Peyer's patch (tissue), 4 donors: Measurements from ENCODE around the gene MAGI2. TPM values are rescaled to one million over a fixed set of nuclear protein-coding genes. Genes with fewer than 3 reads are reported as not detected.
"Not testable (repeated sequence)": the region's sequence is repeated elsewhere in the genome, so short reads cannot be mapped to it uniquely, and the experiment has no call there.

Experiments used
- DNase-seq, 3 donors: peaks; one replicate each; pipeline ENCODE4 v3.0.0-alpha.2; 2017 to 2019
- H3K27ac ChIP-seq, 4 donors: fragments of 200-600 bp; sonication (generic); one replicate each; pipeline ENCODE4 v1.5.1; 2016 to 2019
- H3K27me3 ChIP-seq, 2 donors: fragments of 200-600 bp; sonication (generic); one replicate each; pipeline ENCODE4 v1.5.1; 2019
- H3K36me3 ChIP-seq, 3 donors: fragments of 200-600 bp; sonication (generic); one replicate each; pipeline ENCODE4 v1.5.1; 2016 to 2019
- H3K4me1 ChIP-seq, 4 donors: fragments of 200-600 bp; sonication (generic); one replicate each; pipeline ENCODE4 v1.5.1; 2016 to 2019
- H3K4me3 ChIP-seq, 4 donors: fragments of 200-600 bp; sonication (generic); 1 replicate in 3 of 4; 2 replicates in 1 of 4; pipeline ENCODE4 v1.5.1; 2016 to 2019; ENCODE audit warnings: mild to moderate bottlenecking in 1 of 4
- H3K9me3 ChIP-seq, 4 donors: fragments of 200-600 bp; sonication (generic); one replicate each; pipeline ENCODE4 v1.5.1; 2016 to 2019; ENCODE audit warnings: mild to moderate bottlenecking in 1 of 4
- CTCF ChIP-seq, 6 experiments: fragments of 450-650 bp in 4 of 6; fragments of 200-600 bp in 2 of 6; sonication (generic) in 1 of 6; IDR thresholded peaks; one replicate each; pipeline ENCODE4 v1.5.1; 2017 to 2019; ENCODE audit warnings: antibody characterized with exemption in 6 of 6, mild to moderate bottlenecking in 3 of 6, moderate library complexity in 1 of 6
- POLR2A ChIP-seq, 2 donors: fragments of 450-650 bp; IDR thresholded peaks; one replicate each; pipeline ENCODE4 v1.5.1; 2017; ENCODE audit warnings: antibody characterized with exemption in 2 of 2, mild to moderate bottlenecking in 2 of 2, moderate library complexity in 2 of 2
- total RNA-seq, 4 donors: library from RNA; depleted of rRNA; stranded (reverse); fragments of >200 nt; gene quantifications; one replicate each; pipeline ENCODE4 v1.1.0, GENCODE V29; 2016

Gene MAGI2
- total RNA-seq, 4 donors from 2014 or later, result 1.6 to 12.4 (median 2.8) TPM

GRCh38 chr7:78296644-78297371 lies 1156.7 kb downstream of the MAGI2 start:
- no peaks in the 10 kb centered on the region for H3K4me1 ChIP-seq
- H3K36me3 ChIP-seq, result no peaks in the 10 kb centered on the region
- no peak for DNase-seq
- H3K4me3 ChIP-seq, result no peak overlapping the region
- H3K27me3 ChIP-seq, result no peaks in the 10 kb centered on the region
- TF ChIP-seq POLR2A (IDR thresholded peaks at IDR 0.05), result no peak
- no peak for TF ChIP-seq CTCF (IDR thresholded peaks at IDR 0.05)
- H3K27ac ChIP-seq, result no peak overlapping the region
- H3K9me3 ChIP-seq, result no peaks in the 10 kb centered on the region

- no peak for TF ChIP-seq POLR2A (IDR thresholded peaks at IDR 0.05)
- TF ChIP-seq CTCF (IDR thresholded peaks at IDR 0.05), result no peak
- H3K27ac ChIP-seq, result no peak overlapping the region
- no peaks in the 10 kb centered on the region for H3K27me3 ChIP-seq
- DNase-seq, result no peak
- H3K9me3 ChIP-seq, result no peaks in the 10 kb centered on the region
- H3K36me3 ChIP-seq, result no peaks in the 10 kb centered on the region
- no peaks in the 10 kb centered on the region for H3K4me1 ChIP-seq
- no peak overlapping the region for H3K4me3 ChIP-seq
Measured at GRCh38 chr7:78296046-78296597, 1157.3 kb downstream of the MAGI2 start.

- not testable (repeated sequence) for H3K4me1 ChIP-seq, H3K36me3 ChIP-seq, DNase-seq, H3K9me3 ChIP-seq, H3K27me3 ChIP-seq, H3K27ac ChIP-seq, H3K4me3 ChIP-seq
Measured at GRCh38 chr7:78289471-78289870, 1164.0 kb downstream of the MAGI2 start.

- no peaks in the 10 kb centered on the region for H3K4me1 ChIP-seq
- no peak overlapping the region for H3K27ac ChIP-seq
- H3K9me3 ChIP-seq, result no peaks in the 10 kb centered on the region
- H3K27me3 ChIP-seq, result no peaks in the 10 kb centered on the region
- H3K36me3 ChIP-seq, result no peaks in the 10 kb centered on the region
- TF ChIP-seq CTCF (IDR thresholded peaks at IDR 0.05), result no peak
- TF ChIP-seq POLR2A (IDR thresholded peaks at IDR 0.05), result no peak
- no peak overlapping the region for H3K4me3 ChIP-seq
- DNase-seq, result no peak
Measured at GRCh38 chr7:78284945-78285344, 1168.5 kb downstream of the MAGI2 start.

- DNase-seq, result no peak
- no peaks in the 10 kb centered on the region for H3K36me3 ChIP-seq
- H3K9me3 ChIP-seq, result no peaks in the 10 kb centered on the region
- H3K27ac ChIP-seq, result no peak overlapping the region
- no peaks in the 10 kb centered on the region for H3K4me1 ChIP-seq
- H3K27me3 ChIP-seq, result no peaks in the 10 kb centered on the region
- no peak overlapping the region for H3K4me3 ChIP-seq
- TF ChIP-seq CTCF (IDR thresholded peaks at IDR 0.05), result no peak
- TF ChIP-seq POLR2A (IDR thresholded peaks at IDR 0.05), result no peak
Measured at GRCh38 chr7:78280276-78280675, 1173.2 kb downstream of the MAGI2 start.

- no peaks in the 10 kb centered on the region for H3K9me3 ChIP-seq
- no peak overlapping the region for H3K27ac ChIP-seq
- DNase-seq, result no peak
- H3K36me3 ChIP-seq, result no peaks in the 10 kb centered on the region
- no peak overlapping the region for H3K4me3 ChIP-seq
- no peaks in the 10 kb centered on the region for H3K27me3 ChIP-seq
- no peaks in the 10 kb centered on the region for H3K4me1 ChIP-seq
- no peak for TF ChIP-seq CTCF (IDR thresholded peaks at IDR 0.05)
- TF ChIP-seq POLR2A (IDR thresholded peaks at IDR 0.05), result no peak
Measured at GRCh38 chr7:78279457-78279856, 1174.0 kb downstream of the MAGI2 start.
